T-helper 2 cell treated with Interferon-gamma antibody and Interleukin-4, amounts not matched to agents 5 μg/mL and 100 μg/mL, for 36 hours (primary cell): Measurements from ENCODE around the gene GRID1.

Experiments used
- DNase-seq: peaks from one replicate; pipeline ENCODE4 v3.0.0; 2021; ENCODE audit warnings: low spot score
- H3K27ac Mint-ChIP-seq: one replicate; pipeline ENCODE4 v1.8.0; 2021; ENCODE audit warnings: mild to moderate bottlenecking, mixed read lengths
- H3K27me3 Mint-ChIP-seq: one replicate; pipeline ENCODE4 v1.8.0; 2021; ENCODE audit warnings: low read depth, mixed read lengths
- H3K36me3 Mint-ChIP-seq: one replicate; pipeline ENCODE4 v1.8.0; 2021; ENCODE audit warnings: low read depth, mixed read lengths
- H3K4me1 Mint-ChIP-seq: one replicate; pipeline ENCODE4 v1.8.0; 2021; ENCODE audit warnings: low read depth, mixed read lengths
- H3K4me3 Mint-ChIP-seq: one replicate; pipeline ENCODE4 v1.8.0; 2022; ENCODE audit warnings: mild to moderate bottlenecking, moderate library complexity, mixed read lengths
- H3K9me3 Mint-ChIP-seq: one replicate; pipeline ENCODE4 v1.8.0; 2021; ENCODE audit warnings: mixed read lengths

The GRID1 gene

GRCh38 chr10:86075512-86075911 is 291.1 kb downstream of the GRID1 start:
- Mint-ChIP-seq H3K4me3 (no peak overlapping the region), H3K9me3 (no peaks in the 10 kb centered on the region), H3K36me3 (no peaks in the 10 kb centered on the region), H3K27ac (no peak overlapping the region), H3K4me1 (no peaks in the 10 kb centered on the region), H3K27me3 (no peaks in the 10 kb centered on the region)
- DNase-seq = no peak

DNA sequence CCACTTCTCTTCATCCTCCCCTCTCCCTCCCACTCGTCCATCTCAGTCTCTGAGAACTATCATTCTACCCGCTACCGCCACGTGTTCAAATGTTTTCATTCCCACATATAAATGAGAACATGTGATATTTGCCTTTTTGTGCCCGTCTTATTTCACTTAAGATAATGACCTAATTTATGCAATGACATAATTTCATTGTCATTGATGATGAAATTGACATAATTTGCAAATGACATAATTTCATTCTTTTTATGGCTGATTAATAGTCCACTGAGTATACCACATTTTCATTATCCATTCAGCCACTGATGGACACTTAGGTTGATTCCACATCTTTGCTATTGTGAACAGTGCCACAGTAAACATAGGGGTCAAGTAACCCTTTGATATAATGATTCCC is 292.3 kb downstream of the GRID1 start:
- Mint-ChIP-seq H3K27me3 (no peaks in the 10 kb centered on the region), H3K4me3 (no peak overlapping the region), H3K36me3 (no peaks in the 10 kb centered on the region), H3K27ac (no peak overlapping the region), H3K4me1 (no peaks in the 10 kb centered on the region), H3K9me3 (no peaks in the 10 kb centered on the region)
- DNase-seq = no peak

GRCh38 chr10:86073199-86073977 is 293.2 kb downstream of the GRID1 start:
- Mint-ChIP-seq H3K27ac (no peak overlapping the region), H3K36me3 (no peaks in the 10 kb centered on the region), H3K27me3 (no peaks in the 10 kb centered on the region), H3K4me1 (no peaks in the 10 kb centered on the region), H3K9me3 (no peaks in the 10 kb centered on the region), H3K4me3 (no peak overlapping the region)
- no peak for DNase-seq

- Mint-ChIP-seq H3K4me1 (no peaks in the 10 kb centered on the region), H3K36me3 (no peaks in the 10 kb centered on the region), H3K4me3 (no peak overlapping the region), H3K9me3 (no peaks in the 10 kb centered on the region), H3K27me3 (no peaks in the 10 kb centered on the region), H3K27ac (no peak overlapping the region)
- DNase-seq = no peak
Measured at GRCh38 chr10:86072413-86072812, 294.2 kb downstream of the GRID1 start.

DNA sequence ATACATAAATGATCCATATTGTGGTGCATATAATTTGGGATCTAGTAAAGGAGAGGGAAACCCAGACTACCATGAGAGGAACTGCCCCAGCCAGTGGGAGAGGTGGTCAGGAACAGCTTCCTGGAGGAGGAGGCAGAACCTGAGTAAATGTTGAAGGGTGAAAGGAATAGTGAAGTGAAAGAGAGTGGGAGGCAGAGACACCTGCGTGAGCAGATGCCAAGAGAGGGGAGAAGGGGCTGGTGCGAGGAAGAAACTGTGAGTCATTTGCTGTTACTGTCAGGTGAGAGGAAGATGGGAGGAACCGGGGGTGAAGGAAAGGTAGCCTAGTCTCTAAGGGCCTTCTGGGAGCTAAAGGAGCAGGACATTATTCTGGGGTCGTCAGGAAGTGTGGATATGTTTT is 294.8 kb downstream of the GRID1 start:
- no peak overlapping the region for H3K27ac Mint-ChIP-seq
- H3K27me3 Mint-ChIP-seq = no peaks in the 10 kb centered on the region
- no peaks in the 10 kb centered on the region for H3K36me3 Mint-ChIP-seq
- H3K4me1 Mint-ChIP-seq = no peaks in the 10 kb centered on the region
- no peak for DNase-seq
- no peak overlapping the region for H3K4me3 Mint-ChIP-seq
- no peaks in the 10 kb centered on the region for H3K9me3 Mint-ChIP-seq

DNA sequence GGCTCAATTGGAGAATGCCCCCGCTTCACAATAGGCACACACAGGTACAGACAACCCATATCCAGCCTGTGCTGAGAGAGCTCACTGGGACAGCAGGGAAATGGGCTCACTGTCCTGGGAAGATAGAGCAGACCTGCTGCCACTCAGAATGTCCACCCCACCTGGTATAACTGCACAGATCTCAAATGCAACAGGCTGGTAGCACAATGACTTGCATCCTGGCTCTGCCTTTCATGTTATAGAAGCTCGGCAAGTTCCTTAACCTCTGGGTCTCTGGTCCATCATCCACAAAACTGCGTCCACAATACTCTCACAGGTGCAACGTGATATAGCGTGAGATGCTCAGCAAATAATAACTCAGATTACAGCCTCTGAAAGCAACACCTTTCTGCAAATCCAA is 295.4 kb downstream of the GRID1 start:
- Mint-ChIP-seq H3K27ac (no peak overlapping the region), H3K9me3 (no peaks in the 10 kb centered on the region), H3K4me1 (no peaks in the 10 kb centered on the region), H3K36me3 (no peaks in the 10 kb centered on the region), H3K4me3 (no peak overlapping the region), H3K27me3 (no peaks in the 10 kb centered on the region)
- DNase-seq = no peak

DNA sequence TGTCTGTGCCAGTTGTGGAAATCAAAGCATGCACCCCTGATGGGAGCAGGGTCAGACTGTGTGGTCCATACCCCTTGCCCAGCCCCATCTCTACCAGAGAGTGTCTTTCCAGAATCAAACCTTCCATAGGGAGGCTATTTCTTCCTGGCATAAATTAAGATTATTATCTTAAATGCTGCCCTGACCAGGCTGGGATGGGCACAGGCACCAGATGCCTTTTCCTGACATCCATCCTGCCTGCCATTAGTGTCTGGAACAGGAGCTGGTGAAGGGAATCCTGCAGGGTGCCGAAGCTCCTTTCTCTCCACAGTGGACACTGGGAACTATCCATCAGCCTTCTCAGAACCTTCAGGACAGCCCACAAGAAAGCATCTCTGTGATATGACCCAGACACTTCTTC is 296.3 kb downstream of the GRID1 start:
- H3K27me3 Mint-ChIP-seq = no peaks in the 10 kb centered on the region
- H3K27ac Mint-ChIP-seq = no peak overlapping the region
- H3K4me1 Mint-ChIP-seq = no peaks in the 10 kb centered on the region
- no peaks in the 10 kb centered on the region for H3K36me3 Mint-ChIP-seq
- no peak overlapping the region for H3K4me3 Mint-ChIP-seq
- no peak for DNase-seq
- no peaks in the 10 kb centered on the region for H3K9me3 Mint-ChIP-seq

- no peaks in the 10 kb centered on the region for H3K36me3 Mint-ChIP-seq
- no peak for DNase-seq
- no peaks in the 10 kb centered on the region for H3K4me1 Mint-ChIP-seq
- no peaks in the 10 kb centered on the region for H3K9me3 Mint-ChIP-seq
- no peak overlapping the region for H3K4me3 Mint-ChIP-seq
- H3K27ac Mint-ChIP-seq = no peak overlapping the region
- H3K27me3 Mint-ChIP-seq = peaks cover 2% of the 10 kb centered on the region
Measured at GRCh38 chr10:86068231-86069054, 298.2 kb downstream of the GRID1 start.

- H3K27ac Mint-ChIP-seq = no peak overlapping the region
- H3K4me1 Mint-ChIP-seq = no peaks in the 10 kb centered on the region
- peaks cover 2% of the 10 kb centered on the region for H3K27me3 Mint-ChIP-seq
Measured at GRCh38 chr10:86067436-86068050, 299.1 kb downstream of the GRID1 start.

GRCh38 chr10:86066696-86067095 is 299.9 kb downstream of the GRID1 start:
- Mint-ChIP-seq H3K9me3 (no peaks in the 10 kb centered on the region), H3K27me3 (peaks cover 2% of the 10 kb centered on the region), H3K4me3 (no peak overlapping the region)

More at GRCh38 chr10:86067436-86068050, 299.1 kb downstream of the GRID1 start:
- no peaks in the 10 kb centered on the region for H3K36me3 Mint-ChIP-seq
- no peak overlapping the region for H3K4me3 Mint-ChIP-seq
- no peak for DNase-seq
- H3K9me3 Mint-ChIP-seq = no peaks in the 10 kb centered on the region

GRCh38 chr10:86065711-86066251 is 300.8 kb downstream of the GRID1 start:
- H3K36me3 Mint-ChIP-seq = no peaks in the 10 kb centered on the region
- H3K4me1 Mint-ChIP-seq = no peaks in the 10 kb centered on the region
- no peak for DNase-seq

More at GRCh38 chr10:86066696-86067095, 299.9 kb downstream of the GRID1 start:
- DNase-seq = no peak
- no peak overlapping the region for H3K27ac Mint-ChIP-seq
- no peaks in the 10 kb centered on the region for H3K4me1 Mint-ChIP-seq
- H3K36me3 Mint-ChIP-seq = no peaks in the 10 kb centered on the region

GRCh38 chr10:86064931-86065662 is 301.5 kb downstream of the GRID1 start:
- no peak overlapping the region for H3K4me3 Mint-ChIP-seq
- no peaks in the 10 kb centered on the region for H3K9me3 Mint-ChIP-seq
- no peaks in the 10 kb centered on the region for H3K4me1 Mint-ChIP-seq
- DNase-seq = no peak
- H3K27ac Mint-ChIP-seq = no peak overlapping the region
- H3K27me3 Mint-ChIP-seq = peaks cover 2% of the 10 kb centered on the region
- H3K36me3 Mint-ChIP-seq = no peaks in the 10 kb centered on the region

More at GRCh38 chr10:86065711-86066251, 300.8 kb downstream of the GRID1 start:
- Mint-ChIP-seq H3K9me3 (no peaks in the 10 kb centered on the region), H3K27me3 (peaks cover 2% of the 10 kb centered on the region), H3K4me3 (no peak overlapping the region), H3K27ac (no peak overlapping the region)

GRCh38 chr10:86064219-86064618 is 302.4 kb downstream of the GRID1 start:
- H3K4me3 Mint-ChIP-seq = no peak overlapping the region
- H3K4me1 Mint-ChIP-seq = no peaks in the 10 kb centered on the region
- no peaks in the 10 kb centered on the region for H3K36me3 Mint-ChIP-seq
- DNase-seq = no peak
- H3K27ac Mint-ChIP-seq = no peak overlapping the region
- peaks cover 2% of the 10 kb centered on the region for H3K27me3 Mint-ChIP-seq
- H3K9me3 Mint-ChIP-seq = no peaks in the 10 kb centered on the region
